K562 (cell line): ENCODE measurements around the gene PILRA. TPM values are rescaled to one million over a fixed set of nuclear protein-coding genes. Genes with fewer than 3 reads are reported as not detected.
A peak's percentile ranks its signal among the peaks of the same experiment; 100 is the strongest.

Source experiments
- BRF2 ChIP-seq: IDR thresholded peaks from 3 replicates; pipeline ENCODE4 v1.6.1; 2011; ENCODE audit warnings: borderline replicate concordance, mild to moderate bottlenecking; ENCODE audit not compliant: insufficient read length, insufficient read depth
- CHD1 ChIP-seq: fragments of 200-600 bp; sonication (generic); IDR thresholded peaks from one replicate; pipeline ENCODE4 v1.6.1; 2012; ENCODE audit warnings: mild to moderate bottlenecking, moderate library complexity, low read length, inconsistent platforms
- HMGXB4 ChIP-seq: sonication (generic); formaldehyde crosslinking; IDR thresholded peaks from 2 replicates; pipeline ENCODE4 v1.8.1; 2023; ENCODE audit warnings: mild to moderate bottlenecking, missing genetic modification reagents
- MAFF ChIP-seq: IDR thresholded peaks from 2 replicates; pipeline ENCODE4 v1.6.1; 2012; ENCODE audit warnings: low read length, improper control_type of control experiment
- NFE2 ChIP-seq: IDR thresholded peaks from 2 replicates; pipeline ENCODE4 v1.6.1; 2014; ENCODE audit warnings: antibody characterized with exemption, low read depth
- PHF8 ChIP-seq: fragments of 200-600 bp; sonication (generic); IDR thresholded peaks from 2 replicates; pipeline ENCODE4 v1.6.1; 2012; ENCODE audit warnings: mixed run types, mild to moderate bottlenecking, inconsistent platforms, low read length, moderate library complexity, borderline replicate concordance
- SIX5 ChIP-seq, 2 experiments: IDR thresholded peaks; 2 replicates each; pipeline ENCODE4 v1.6.1; 2011; ENCODE audit warnings: low read length in 2 of 2, borderline replicate concordance in 1 of 2, low read depth in 1 of 2, mild to moderate bottlenecking in 1 of 2, moderate library complexity in 1 of 2; ENCODE audit not compliant: insufficient read depth in 1 of 2
- ZBTB33 ChIP-seq: sonication (generic); formaldehyde crosslinking; IDR thresholded peaks from 2 replicates; pipeline ENCODE4 v1.8.1; 2023; ENCODE audit warnings: mild to moderate bottlenecking, missing genetic modification reagents
- ZC3H8 ChIP-seq: fragments of 450-650 bp; IDR thresholded peaks from 2 replicates; pipeline ENCODE4 v1.6.1; 2017
- polyA plus RNA-seq, 8 experiments: library from polyadenylated mRNA; depleted of rRNA in 4 of 8; stranded (reverse) in 5 of 8; unstranded in 3 of 8; fragments of >200 nt; fragmentation: Nextera tagmentation in 2 of 8; fragmentation: Illumina TruSeq in 1 of 8; extraction: Ambion mirVana in 2 of 8; extraction: Trizol in 1 of 8; gene quantifications; 2 replicates each; pipeline versions ENCODE4 v1.2.1 to v1.2.3, GENCODE V29; 2011 to 2014; ENCODE audit warnings: inconsistent platforms in 1 of 8, missing spikeins in 1 of 8
- total RNA-seq, 7 experiments: library from RNA; depleted of rRNA in 6 of 7; stranded (reverse); fragments of >200 nt in 6 of 7; fragmentation: Illumina TruSeq in 2 of 7; extraction: Trizol in 2 of 7; gene quantifications; 2 replicates each; pipeline versions ENCODE4 v1.2.1 to v1.2.3, GENCODE V29; 2011 to 2021; ENCODE audit warnings: low replicate concordance in 1 of 7
- TF ChIP-seq, protein P1 (sequence below): fragments of 450-650 bp; IDR thresholded peaks from 2 replicates; pipeline ENCODE4 v1.6.1; 2016; ENCODE audit warnings: mild to moderate bottlenecking, moderate library complexity

Gene PILRA
- total and polyA plus RNA-seq, 9 of the 15 experiments (the other 6 are each of a cell fraction or from before 2014, with no cell fraction given): 0.13 to 1.8 (median 0.62) TPM

- TF ChIP-seq BRF2: no peak
- peak; percentile 59; the same call in 1 of the 2 replicates for TF ChIP-seq MAFF
- 0 out of 2 replicates have a peak, but pooled peaks have one; percentile 48 for TF ChIP-seq ZC3H8
- TF ChIP-seq, protein P1, sequence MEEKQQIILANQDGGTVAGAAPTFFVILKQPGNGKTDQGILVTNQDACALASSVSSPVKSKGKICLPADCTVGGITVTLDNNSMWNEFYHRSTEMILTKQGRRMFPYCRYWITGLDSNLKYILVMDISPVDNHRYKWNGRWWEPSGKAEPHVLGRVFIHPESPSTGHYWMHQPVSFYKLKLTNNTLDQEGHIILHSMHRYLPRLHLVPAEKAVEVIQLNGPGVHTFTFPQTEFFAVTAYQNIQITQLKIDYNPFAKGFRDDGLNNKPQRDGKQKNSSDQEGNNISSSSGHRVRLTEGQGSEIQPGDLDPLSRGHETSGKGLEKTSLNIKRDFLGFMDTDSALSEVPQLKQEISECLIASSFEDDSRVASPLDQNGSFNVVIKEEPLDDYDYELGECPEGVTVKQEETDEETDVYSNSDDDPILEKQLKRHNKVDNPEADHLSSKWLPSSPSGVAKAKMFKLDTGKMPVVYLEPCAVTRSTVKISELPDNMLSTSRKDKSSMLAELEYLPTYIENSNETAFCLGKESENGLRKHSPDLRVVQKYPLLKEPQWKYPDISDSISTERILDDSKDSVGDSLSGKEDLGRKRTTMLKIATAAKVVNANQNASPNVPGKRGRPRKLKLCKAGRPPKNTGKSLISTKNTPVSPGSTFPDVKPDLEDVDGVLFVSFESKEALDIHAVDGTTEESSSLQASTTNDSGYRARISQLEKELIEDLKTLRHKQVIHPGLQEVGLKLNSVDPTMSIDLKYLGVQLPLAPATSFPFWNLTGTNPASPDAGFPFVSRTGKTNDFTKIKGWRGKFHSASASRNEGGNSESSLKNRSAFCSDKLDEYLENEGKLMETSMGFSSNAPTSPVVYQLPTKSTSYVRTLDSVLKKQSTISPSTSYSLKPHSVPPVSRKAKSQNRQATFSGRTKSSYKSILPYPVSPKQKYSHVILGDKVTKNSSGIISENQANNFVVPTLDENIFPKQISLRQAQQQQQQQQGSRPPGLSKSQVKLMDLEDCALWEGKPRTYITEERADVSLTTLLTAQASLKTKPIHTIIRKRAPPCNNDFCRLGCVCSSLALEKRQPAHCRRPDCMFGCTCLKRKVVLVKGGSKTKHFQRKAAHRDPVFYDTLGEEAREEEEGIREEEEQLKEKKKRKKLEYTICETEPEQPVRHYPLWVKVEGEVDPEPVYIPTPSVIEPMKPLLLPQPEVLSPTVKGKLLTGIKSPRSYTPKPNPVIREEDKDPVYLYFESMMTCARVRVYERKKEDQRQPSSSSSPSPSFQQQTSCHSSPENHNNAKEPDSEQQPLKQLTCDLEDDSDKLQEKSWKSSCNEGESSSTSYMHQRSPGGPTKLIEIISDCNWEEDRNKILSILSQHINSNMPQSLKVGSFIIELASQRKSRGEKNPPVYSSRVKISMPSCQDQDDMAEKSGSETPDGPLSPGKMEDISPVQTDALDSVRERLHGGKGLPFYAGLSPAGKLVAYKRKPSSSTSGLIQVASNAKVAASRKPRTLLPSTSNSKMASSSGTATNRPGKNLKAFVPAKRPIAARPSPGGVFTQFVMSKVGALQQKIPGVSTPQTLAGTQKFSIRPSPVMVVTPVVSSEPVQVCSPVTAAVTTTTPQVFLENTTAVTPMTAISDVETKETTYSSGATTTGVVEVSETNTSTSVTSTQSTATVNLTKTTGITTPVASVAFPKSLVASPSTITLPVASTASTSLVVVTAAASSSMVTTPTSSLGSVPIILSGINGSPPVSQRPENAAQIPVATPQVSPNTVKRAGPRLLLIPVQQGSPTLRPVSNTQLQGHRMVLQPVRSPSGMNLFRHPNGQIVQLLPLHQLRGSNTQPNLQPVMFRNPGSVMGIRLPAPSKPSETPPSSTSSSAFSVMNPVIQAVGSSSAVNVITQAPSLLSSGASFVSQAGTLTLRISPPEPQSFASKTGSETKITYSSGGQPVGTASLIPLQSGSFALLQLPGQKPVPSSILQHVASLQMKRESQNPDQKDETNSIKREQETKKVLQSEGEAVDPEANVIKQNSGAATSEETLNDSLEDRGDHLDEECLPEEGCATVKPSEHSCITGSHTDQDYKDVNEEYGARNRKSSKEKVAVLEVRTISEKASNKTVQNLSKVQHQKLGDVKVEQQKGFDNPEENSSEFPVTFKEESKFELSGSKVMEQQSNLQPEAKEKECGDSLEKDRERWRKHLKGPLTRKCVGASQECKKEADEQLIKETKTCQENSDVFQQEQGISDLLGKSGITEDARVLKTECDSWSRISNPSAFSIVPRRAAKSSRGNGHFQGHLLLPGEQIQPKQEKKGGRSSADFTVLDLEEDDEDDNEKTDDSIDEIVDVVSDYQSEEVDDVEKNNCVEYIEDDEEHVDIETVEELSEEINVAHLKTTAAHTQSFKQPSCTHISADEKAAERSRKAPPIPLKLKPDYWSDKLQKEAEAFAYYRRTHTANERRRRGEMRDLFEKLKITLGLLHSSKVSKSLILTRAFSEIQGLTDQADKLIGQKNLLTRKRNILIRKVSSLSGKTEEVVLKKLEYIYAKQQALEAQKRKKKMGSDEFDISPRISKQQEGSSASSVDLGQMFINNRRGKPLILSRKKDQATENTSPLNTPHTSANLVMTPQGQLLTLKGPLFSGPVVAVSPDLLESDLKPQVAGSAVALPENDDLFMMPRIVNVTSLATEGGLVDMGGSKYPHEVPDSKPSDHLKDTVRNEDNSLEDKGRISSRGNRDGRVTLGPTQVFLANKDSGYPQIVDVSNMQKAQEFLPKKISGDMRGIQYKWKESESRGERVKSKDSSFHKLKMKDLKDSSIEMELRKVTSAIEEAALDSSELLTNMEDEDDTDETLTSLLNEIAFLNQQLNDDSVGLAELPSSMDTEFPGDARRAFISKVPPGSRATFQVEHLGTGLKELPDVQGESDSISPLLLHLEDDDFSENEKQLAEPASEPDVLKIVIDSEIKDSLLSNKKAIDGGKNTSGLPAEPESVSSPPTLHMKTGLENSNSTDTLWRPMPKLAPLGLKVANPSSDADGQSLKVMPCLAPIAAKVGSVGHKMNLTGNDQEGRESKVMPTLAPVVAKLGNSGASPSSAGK: peak; percentile 90
- TF ChIP-seq HMGXB4: 0 out of 2 replicates have a peak, but pooled peaks have one; percentile 81
- TF ChIP-seq ZBTB33 (CRISPR knock-in tag): no peak
- TF ChIP-seq NFE2: peak; percentile 82
- TF ChIP-seq CHD1: no peak
- TF ChIP-seq SIX5 (IDR thresholded peaks at IDR 0.05; ENCODE audit: borderline replicate concordance in 1 of 2, insufficient read depth in 1 of 2, low read depth in 1 of 2, low read length in 2 of 2): no peak
- peak; percentile 66 for TF ChIP-seq PHF8
These were observed 55.8 kb downstream of the PILRA start (continued) for GRCh38 chr7:100428967-100429636.
